Lung (tissue), 12 donors: Measurements from ENCODE around the gene FLVCR2. TPM values are rescaled to one million over a fixed set of nuclear protein-coding genes. Genes with fewer than 3 reads are reported as not detected.

Source experiments
- ATAC-seq: fragments of 200-7000 bp; cut with Tn5 transposase; one replicate; pipeline ENCODE4 v1.9.1; 2020; ENCODE audit warnings: moderate number of reproducible peaks; ENCODE audit not compliant: insufficient read depth, low FRiP score
- DNase-seq, 3 donors: peaks; one replicate each; pipeline ENCODE4 v3.0.0-alpha.2; 2013 to 2017
- H3K27ac ChIP-seq, 2 donors: one replicate each; pipeline ENCODE4 v1.5.1; 2013; ENCODE audit warnings: mild to moderate bottlenecking in 2 of 2, moderate library complexity in 2 of 2, control low read depth in 1 of 2, inconsistent platforms in 1 of 2, low read depth in 1 of 2, low read length in 1 of 2
- H3K27me3 ChIP-seq, 3 donors: one replicate each; pipeline ENCODE4 v1.5.1; 2013; ENCODE audit warnings: low read length in 2 of 3; ENCODE audit not compliant: control insufficient read depth in 3 of 3, insufficient read depth in 3 of 3
- H3K36me3 ChIP-seq, 4 donors: one replicate each; pipeline ENCODE4 v1.5.1; 2013; ENCODE audit warnings: low read length in 4 of 4, mild to moderate bottlenecking in 1 of 4, moderate library complexity in 1 of 4; ENCODE audit not compliant: control insufficient read depth in 4 of 4, insufficient read depth in 4 of 4
- H3K4me1 ChIP-seq, 5 donors: one replicate each; pipeline ENCODE4 v1.5.1; 2013; ENCODE audit warnings: low read length in 5 of 5, mild to moderate bottlenecking in 2 of 5, moderate library complexity in 1 of 5; ENCODE audit not compliant: control insufficient read depth in 5 of 5, insufficient read depth in 5 of 5
- H3K4me3 ChIP-seq: one replicate; pipeline ENCODE4 v1.5.1; 2013; ENCODE audit warnings: mild to moderate bottlenecking, control low read depth, moderate library complexity
- H3K9ac ChIP-seq, 2 donors: one replicate each; pipeline ENCODE4 v1.5.1; 2013; ENCODE audit warnings: low read length in 2 of 2, control low read depth in 1 of 2; ENCODE audit not compliant: insufficient read depth in 1 of 2
- H3K9me3 ChIP-seq, 4 donors: one replicate each; pipeline ENCODE4 v1.5.1; 2013; ENCODE audit warnings: low read length in 3 of 4, mild to moderate bottlenecking in 1 of 4, moderate library complexity in 1 of 4; ENCODE audit not compliant: control insufficient read depth in 4 of 4, insufficient read depth in 3 of 4
- CTCF ChIP-seq: IDR thresholded peaks from 2 replicates; pipeline ENCODE4 v1.5.1; 2012; ENCODE audit warnings: mild to moderate bottlenecking; ENCODE audit errors: control extremely low read depth, extremely low read depth
- WGBS, 2 donors: extraction: QIAGEN DNeasy Blood & Tissue Kit; methylation state at CpG; one replicate each; pipeline ENCODE4 v1.1.7; 2013; 5-methylcytosine and 5-hydroxymethylcytosine counted together
- polyA plus RNA-seq, 2 donors: library from polyadenylated mRNA; stranded (reverse); fragments of 200-250 nt; gene quantifications; one replicate each; pipeline ENCODE4 v1.2.1, GENCODE V29; 2013
- total RNA-seq, 2 donors: library from RNA; depleted of rRNA in 1 of 2; stranded (reverse); fragments of >200 nt in 1 of 2; gene quantifications; one replicate each; pipeline ENCODE4 v1.2.1, GENCODE V29; 2014 to 2021
- donor health status: control.
- donor health status: control.
- donor health status: Bipolar disorder and iron deficiency.
- donor health status: healthy.
- donor health status: DM: yes; HTN: yes; CAD: no.

FLVCR2 gene
- total and polyA plus RNA-seq, 4 donors, result 4.7 to 37.6 (median 20.5) TPM

GRCh38 chr14:75610834-75611233 lies 32.4 kb downstream of the FLVCR2 start:
- ATAC-seq (no peak), DNase-seq (no peak)
- no peak for TF ChIP-seq CTCF
- Histone ChIP-seq H3K27me3 (no peaks in the 10 kb centered on the region), H3K36me3 (no peaks in the 10 kb centered on the region), H3K4me3 (no peak overlapping the region), H3K4me1 (peaks cover 0 to 7% (median 1%) of the 10 kb centered on the region in 5 donors), H3K9me3 (peaks cover 0 to 7% (median 0%) of the 10 kb centered on the region in 4 donors), H3K27ac (peak overlapping the region in 1 of 2 donors; percentile 85), H3K9ac (no peak overlapping the region)
- WGBS, 2 donors, result 58 to 69% methylated on average over 4 of the region's 4 CpGs

GRCh38 chr14:75612157-75612556 lies 33.7 kb downstream of the FLVCR2 start:
- Histone ChIP-seq H3K9ac (no peak overlapping the region), H3K9me3 (peaks cover 0 to 7% (median 0%) of the 10 kb centered on the region in 4 donors), H3K4me1 (peaks cover 0 to 3% (median 0%) of the 10 kb centered on the region in 5 donors), H3K36me3 (no peaks in the 10 kb centered on the region), H3K27ac (no peak overlapping the region), H3K27me3 (no peaks in the 10 kb centered on the region), H3K4me3 (no peak overlapping the region)
- TF ChIP-seq CTCF, result no peak
- no peak for DNase-seq
- WGBS, 2 donors, result 89 to 92% methylated on average over 4 of the region's 4 CpGs
- no peak for ATAC-seq

- 41 to 62% methylated on average over 4 of the region's 4 CpGs for WGBS, 2 donors
- Histone ChIP-seq H3K27ac (no peak overlapping the region), H3K36me3 (no peaks in the 10 kb centered on the region), H3K4me1 (peaks cover 0 to 3% (median 0%) of the 10 kb centered on the region in 5 donors), H3K4me3 (no peak overlapping the region), H3K9me3 (peaks cover 0 to 2% (median 0%) of the 10 kb centered on the region in 4 donors), H3K27me3 (no peaks in the 10 kb centered on the region), H3K9ac (no peak overlapping the region)
- ATAC-seq (no peak), DNase-seq (no peak)
- TF ChIP-seq CTCF, result no peak
Observed at GRCh38 chr14:75614179-75614578, 35.8 kb downstream of the FLVCR2 start.

GRCh38 chr14:75615200-75615599 lies 36.8 kb downstream of the FLVCR2 start:
- ATAC-seq, result peak; percentile 62
- H3K27ac ChIP-seq, result peak overlapping the region in 1 of 2 donors; percentile 18
- no peak for TF ChIP-seq CTCF
- DNase-seq, result no peak
- no peak overlapping the region for H3K4me3 ChIP-seq
- no peak overlapping the region for H3K9ac ChIP-seq
- H3K36me3 ChIP-seq, result no peaks in the 10 kb centered on the region
- peaks cover 0 to 3% (median 0%) of the 10 kb centered on the region in 5 donors for H3K4me1 ChIP-seq
- H3K9me3 ChIP-seq, result peaks cover 0 to 2% (median 0%) of the 10 kb centered on the region in 4 donors
- H3K27me3 ChIP-seq, result no peaks in the 10 kb centered on the region
- WGBS, 2 donors, result 43 to 63% methylated on average over 4 of the region's 4 CpGs
